ENCODE results near the gene ABCB1. TPM values are rescaled to one million over a fixed set of nuclear protein-coding genes. Genes with fewer than 3 reads are reported as not detected.

The ABCB1 gene
- total and polyA plus RNA-seq, 2 of the 8 experiments (the other 6 are each of a cell fraction or from before 2014, with no cell fraction given): 0.51 to 1.2 TPM

GRCh38 chr7:87471473-87471872, 129.2 kb downstream of the ABCB1 start:
- no peak overlapping the region for H4K5ac ChIP-seq (ENCODE audit: insufficient read length, low read depth, low read length)
- no peaks in the 10 kb centered on the region for H3K36me3 ChIP-seq (ENCODE audit: control insufficient read depth in 2 of 4, insufficient read depth in 4 of 4, low read length in 3 of 4)
- H3K79me1 ChIP-seq (ENCODE audit: low read depth, low read length): no peaks in the 10 kb centered on the region
- H2BK5ac ChIP-seq (ENCODE audit: low read depth, low read length): no peak overlapping the region
- H3K56ac ChIP-seq (replicated peaks; ENCODE audit: insufficient read length, low read depth, low read length): no peak overlapping the region
- H3K9me3 ChIP-seq (ENCODE audit: insufficient read depth in 2 of 2, low read depth in 1 of 2, low read length in 1 of 2): no peaks in the 10 kb centered on the region; a peak in 1 of 4 replicates
- H4K8ac ChIP-seq (ENCODE audit: extremely low read depth, insufficient read depth, low read length): no peak overlapping the region
- H3K18ac ChIP-seq (ENCODE audit: extremely low read depth, low read length): no peak overlapping the region
- WGBS, 2 experiments (ENCODE audit: extremely low coverage in 1 of 2, insufficient coverage in 1 of 2, insufficient read length in 1 of 2, insufficient replicate concordance in 2 of 2, low coverage in 1 of 2, low lambda C conversion rate in 2 of 2, missing lambda C conversion rate in 1 of 2): 81% methylated on average over 2 of the region's 2 CpGs; no CpG with 5 or more reads in 1 of the 2 experiments
- no peak overlapping the region for H2AFZ ChIP-seq (ENCODE audit: low read length)
- H2BK15ac ChIP-seq (ENCODE audit: low read length): no peak overlapping the region
- ChIA-PET POLR2A (ENCODE audit: partially characterized antibody) (no interaction called here), CTCF (ENCODE audit: partially characterized antibody) (no interaction called here)
- no peak overlapping the region for H3K4me2 ChIP-seq (ENCODE audit: insufficient read depth in 1 of 2, low read depth in 2 of 2, low read length in 2 of 2)
- DNase-seq (ENCODE audit: low read depth in 1 of 2, low spot score in 2 of 2): no peak
- peaks cover 5% of the 10 kb centered on the region; the same call in 1 of the 2 replicates for H3K23me2 ChIP-seq (ENCODE audit: low read depth, low read length)
- no peak overlapping the region for H2AK5ac ChIP-seq (ENCODE audit: low read depth, low read length)
- H3K4me3 ChIP-seq (ENCODE audit: extremely low read depth in 1 of 4, insufficient read depth in 2 of 4, low read depth in 3 of 4, low read length in 4 of 4): no peak overlapping the region
- H3K4me1 ChIP-seq (replicated peaks in 1 of 4; ENCODE audit: control insufficient read depth in 3 of 4, insufficient read depth in 4 of 4, low read length in 3 of 4): peaks cover 5 to 13% (median 9%) of the 10 kb centered on the region in 4 experiments; a peak in 6 of 7 replicates
- H3K27me3 ChIP-seq (replicated peaks in 1 of 4; ENCODE audit: control insufficient read depth in 3 of 4, extremely low read depth in 1 of 4, insufficient read depth in 3 of 4, low read length in 3 of 4): peaks cover 5 to 21% (median 19%) of the 10 kb centered on the region in 4 experiments
- no peak overlapping the region for H2BK12ac ChIP-seq (ENCODE audit: low read depth, low read length)
- no peak overlapping the region for H3K9ac ChIP-seq (replicated peaks in 1 of 4; ENCODE audit: extremely low read depth in 1 of 4, low read depth in 3 of 4, low read length in 3 of 4)
- H3K79me2 ChIP-seq (ENCODE audit: control insufficient read depth in 1 of 2, insufficient read depth in 2 of 2, low read length in 2 of 2): no peaks in the 10 kb centered on the region
- H3K23ac ChIP-seq (ENCODE audit: insufficient read length): no peak overlapping the region
- no peak overlapping the region for H3K27ac ChIP-seq (ENCODE audit: low read depth, low read length)
- no peak for FAIRE-seq
- H3K4ac ChIP-seq (replicated peaks; ENCODE audit: insufficient read length, low read depth, low read length): no peak overlapping the region
- H3K14ac ChIP-seq (ENCODE audit: insufficient read length): no peak overlapping the region
- H2BK120ac ChIP-seq (replicated peaks; ENCODE audit: low read depth, low read length): no peak overlapping the region
- H4K20me1 ChIP-seq (replicated peaks in 1 of 2; ENCODE audit: control insufficient read depth in 1 of 2, insufficient read depth in 2 of 2, low read length in 2 of 2): no peaks in the 10 kb centered on the region
- no peak overlapping the region for H4K91ac ChIP-seq (replicated peaks; ENCODE audit: insufficient read length, low read length)
- no peak overlapping the region for H2BK20ac ChIP-seq (ENCODE audit: low read length)
- TF ChIP-seq, protein P1, sequence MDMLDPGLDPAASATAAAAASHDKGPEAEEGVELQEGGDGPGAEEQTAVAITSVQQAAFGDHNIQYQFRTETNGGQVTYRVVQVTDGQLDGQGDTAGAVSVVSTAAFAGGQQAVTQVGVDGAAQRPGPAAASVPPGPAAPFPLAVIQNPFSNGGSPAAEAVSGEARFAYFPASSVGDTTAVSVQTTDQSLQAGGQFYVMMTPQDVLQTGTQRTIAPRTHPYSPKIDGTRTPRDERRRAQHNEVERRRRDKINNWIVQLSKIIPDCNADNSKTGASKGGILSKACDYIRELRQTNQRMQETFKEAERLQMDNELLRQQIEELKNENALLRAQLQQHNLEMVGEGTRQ (IDR thresholded peaks at IDR 0.05; ENCODE audit: low read length): no peak
- TF ChIP-seq POLR2AphosphoS5 (IDR thresholded peaks at IDR 0.05; ENCODE audit: low read depth, low read length) (no peak), ASH2L (IDR thresholded peaks at IDR 0.05; ENCODE audit: low read length) (no peak), RFX5 (IDR thresholded peaks at IDR 0.05; ENCODE audit: borderline replicate concordance, low read depth, low read length) (no peak), CHD2 (IDR thresholded peaks at IDR 0.05; ENCODE audit: low read length) (no peak), SP1 (IDR thresholded peaks at IDR 0.05; ENCODE audit: low read depth, low read length) (no peak), HDAC6 (IDR thresholded peaks at IDR 0.05; ENCODE audit: low read depth, low read length) (no peak), SIN3A (conservative IDR thresholded peaks at IDR 0.05 in 1 of 2, IDR thresholded peaks at IDR 0.05 in 1 of 2; ENCODE audit: low read depth in 1 of 2, low read length in 2 of 2) (no peak), TEAD4 (IDR thresholded peaks at IDR 0.05; ENCODE audit: low read depth, low read length) (no peak), RBBP5 (IDR thresholded peaks at IDR 0.05; ENCODE audit: borderline replicate concordance, low read depth, low read length) (no peak), JUND (IDR thresholded peaks at IDR 0.05; ENCODE audit: low read length) (no peak)
